Keratinocyte (primary cell): ENCODE data around the gene PLEKHM1. TPM values are rescaled to one million over a fixed set of nuclear protein-coding genes. Genes with fewer than 3 reads are reported as not detected.

Source experiments
- DNase-seq: peaks from one replicate; pipeline ENCODE4 v3.0.0-alpha.2; 2011; ENCODE audit warnings: low read depth, missing footprints, low spot score
- FAIRE-seq: peaks from 2 replicates; lab custom pipeline; 2011; peaks lifted over from hg19 to GRCh38; lab: Jason Lieb, UNC
- H2AFZ ChIP-seq: 2 replicates; pipeline ENCODE4 v1.6.0; 2012; ENCODE audit warnings: low read length, control low read depth, inconsistent platforms; ENCODE audit not compliant: control insufficient read depth
- H3K27ac ChIP-seq: 2 replicates; pipeline ENCODE4 v1.5.1; 2011; ENCODE audit warnings: low read length; ENCODE audit not compliant: control insufficient read depth, insufficient read depth
- H3K27me3 ChIP-seq: 3 replicates; pipeline ENCODE4 v1.6.0; 2011; ENCODE audit warnings: low read length; ENCODE audit not compliant: control insufficient read depth, insufficient read depth; ENCODE audit errors: extremely low read depth
- H3K36me3 ChIP-seq, 2 experiments: 2 replicates in 1 of 2; 3 replicates in 1 of 2; pipeline ENCODE4 v1.5.1; 2011; ENCODE audit warnings: low read length in 2 of 2, mild to moderate bottlenecking in 1 of 2; ENCODE audit not compliant: control insufficient read depth in 2 of 2, insufficient read depth in 2 of 2; ENCODE audit errors: extremely low read depth in 1 of 2
- H3K4me1 ChIP-seq: 3 replicates; pipeline ENCODE4 v1.5.1; 2011; ENCODE audit warnings: low read length; ENCODE audit not compliant: control insufficient read depth, insufficient read depth; ENCODE audit errors: extremely low read depth
- H3K4me2 ChIP-seq: 3 replicates; pipeline ENCODE4 v1.6.0; 2011; ENCODE audit warnings: low read depth, low read length; ENCODE audit not compliant: control insufficient read depth, insufficient read depth; ENCODE audit errors: extremely low read depth
- H3K4me3 ChIP-seq, 3 experiments: fragments of 200-600 bp in 1 of 3; sonication (generic) in 1 of 3; 2 replicates in 2 of 3; 3 replicates in 1 of 3; pipeline ENCODE4 v1.5.1; 2011 to 2016; ENCODE audit warnings: low read length in 3 of 3, mild to moderate bottlenecking in 3 of 3, control low read depth in 2 of 3, inconsistent platforms in 1 of 3, low read depth in 1 of 3, mixed read lengths in 1 of 3, mixed run types in 1 of 3, moderate library complexity in 1 of 3; ENCODE audit not compliant: control insufficient read depth in 2 of 3, insufficient read depth in 2 of 3; ENCODE audit errors: extremely low read depth in 1 of 3
- H3K79me2 ChIP-seq: 2 replicates; pipeline ENCODE4 v1.6.0; 2012; ENCODE audit warnings: low read length; ENCODE audit not compliant: control insufficient read depth, insufficient read depth
- H3K9ac ChIP-seq: 3 replicates; pipeline ENCODE4 v1.6.0; 2011; ENCODE audit warnings: low read length; ENCODE audit not compliant: control insufficient read depth, insufficient read depth; ENCODE audit errors: extremely low read depth
- H3K9me1 ChIP-seq: 3 replicates; pipeline ENCODE4 v1.6.0; 2011; ENCODE audit warnings: low read length; ENCODE audit not compliant: control insufficient read depth, insufficient read depth; ENCODE audit errors: extremely low read depth
- H3K9me3 ChIP-seq: 2 replicates; pipeline ENCODE4 v1.5.1; 2012; ENCODE audit warnings: low read depth, low read length; ENCODE audit not compliant: control insufficient read depth
- H4K20me1 ChIP-seq: 3 replicates; pipeline ENCODE4 v1.6.0; 2011; ENCODE audit warnings: low read length; ENCODE audit not compliant: control insufficient read depth, insufficient read depth; ENCODE audit errors: extremely low read depth
- EZH2 ChIP-seq: IDR thresholded peaks from one replicate; pipeline ENCODE4 v1.6.1; 2012; ENCODE audit warnings: inconsistent platforms, mild to moderate bottlenecking, low read length, moderate library complexity
- dilution Hi-C: fragments of 300-500 bp; cut with MboI; formaldehyde crosslinking; loops from one replicate; pipeline ENCODE4 v1.7.0; 2020; ENCODE audit warnings: low sequenced_read_pairs; ENCODE audit not compliant: extremely low pct_ligation_motif_present
- polyA plus RNA-seq, 5 experiments: library from polyadenylated mRNA; depleted of rRNA in 3 of 5; stranded (reverse) in 3 of 5; stranded (forward) in 1 of 5; unstranded in 1 of 5; fragments of >200 nt; gene quantifications; 1 replicate in 1 of 5; 2 replicates in 3 of 5; 3 replicates in 1 of 5; pipeline versions ENCODE4 v1.2.1 to v1.2.3, GENCODE V29; 2011 to 2012; ENCODE audit warnings: missing spikeins in 2 of 5, low read depth in 1 of 5, low replicate concordance in 1 of 5
- TF ChIP-seq, protein P1 (sequence below), 3 experiments: IDR thresholded peaks in 1 of 3; conservative IDR thresholded peaks in 1 of 3; optimal IDR thresholded peaks in 1 of 3; 2 replicates in 2 of 3; 3 replicates in 1 of 3; pipeline versions ENCODE3 to v1.5.1; 2011; ENCODE audit warnings: low read length in 3 of 3, mild to moderate bottlenecking in 3 of 3, moderate library complexity in 2 of 3, control low read depth in 1 of 3, inconsistent platforms in 1 of 3; ENCODE audit not compliant: insufficient read depth in 2 of 3; ENCODE audit errors: extremely low read depth in 1 of 3

The PLEKHM1 gene
- polyA plus RNA-seq, 1 donor (not counting 4 experiments of a cell fraction or from before 2014, with no cell fraction given), result 33.0 TPM

DNA sequence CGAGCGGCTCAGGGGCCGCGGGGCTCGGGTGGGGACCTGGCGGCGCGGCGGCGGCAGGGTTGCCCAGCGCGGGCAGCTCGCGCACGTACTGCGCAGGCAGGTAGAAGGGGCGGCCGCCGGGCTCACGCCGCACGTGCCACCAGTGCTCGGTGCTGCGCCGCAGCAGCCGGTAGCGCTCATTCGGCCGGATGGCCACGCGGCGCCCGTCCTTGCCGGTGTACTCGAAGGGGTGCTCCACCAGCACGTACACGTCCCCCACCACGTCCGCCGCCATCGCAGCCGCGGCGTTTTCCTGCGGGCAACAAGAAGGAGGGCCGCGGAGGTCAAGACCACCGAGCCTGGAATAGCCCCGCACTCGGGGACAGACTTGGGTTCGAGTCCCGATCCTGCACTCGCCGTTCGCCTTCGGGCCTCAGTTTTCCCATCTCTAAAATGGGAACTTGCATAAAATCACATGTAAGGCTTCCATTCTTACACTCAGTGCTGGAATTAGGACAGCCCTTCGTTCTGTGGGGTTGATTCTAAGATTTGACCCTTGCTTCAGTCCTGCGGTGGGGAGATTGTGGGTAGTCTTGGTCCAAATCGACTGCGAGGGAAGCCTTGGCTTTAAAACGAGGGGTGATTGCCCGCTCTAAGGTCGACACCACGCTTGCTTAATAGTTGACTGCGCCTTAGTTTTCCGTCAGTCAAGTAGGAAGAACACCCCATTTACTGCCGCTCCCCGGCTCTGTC lies 60.3 kb downstream of the PLEKHM1 start:
- no peaks in the 10 kb centered on the region for H3K9me1 ChIP-seq
- peaks cover 36% of the 10 kb centered on the region for H3K4me1 ChIP-seq
- peaks cover 0 to 5% of the 10 kb centered on the region in 2 experiments for H3K36me3 ChIP-seq
- peak overlapping the region; percentile 89 for H3K4me2 ChIP-seq
- H3K27me3 ChIP-seq, result peaks cover 12% of the 10 kb centered on the region
- dilution Hi-C loops, result no loop called here
- DNase-seq (no peak), FAIRE-seq (no peak)
- H3K9me3 ChIP-seq, result no peaks in the 10 kb centered on the region
- TF ChIP-seq EZH2, result no peak
- TF ChIP-seq, protein P1, sequence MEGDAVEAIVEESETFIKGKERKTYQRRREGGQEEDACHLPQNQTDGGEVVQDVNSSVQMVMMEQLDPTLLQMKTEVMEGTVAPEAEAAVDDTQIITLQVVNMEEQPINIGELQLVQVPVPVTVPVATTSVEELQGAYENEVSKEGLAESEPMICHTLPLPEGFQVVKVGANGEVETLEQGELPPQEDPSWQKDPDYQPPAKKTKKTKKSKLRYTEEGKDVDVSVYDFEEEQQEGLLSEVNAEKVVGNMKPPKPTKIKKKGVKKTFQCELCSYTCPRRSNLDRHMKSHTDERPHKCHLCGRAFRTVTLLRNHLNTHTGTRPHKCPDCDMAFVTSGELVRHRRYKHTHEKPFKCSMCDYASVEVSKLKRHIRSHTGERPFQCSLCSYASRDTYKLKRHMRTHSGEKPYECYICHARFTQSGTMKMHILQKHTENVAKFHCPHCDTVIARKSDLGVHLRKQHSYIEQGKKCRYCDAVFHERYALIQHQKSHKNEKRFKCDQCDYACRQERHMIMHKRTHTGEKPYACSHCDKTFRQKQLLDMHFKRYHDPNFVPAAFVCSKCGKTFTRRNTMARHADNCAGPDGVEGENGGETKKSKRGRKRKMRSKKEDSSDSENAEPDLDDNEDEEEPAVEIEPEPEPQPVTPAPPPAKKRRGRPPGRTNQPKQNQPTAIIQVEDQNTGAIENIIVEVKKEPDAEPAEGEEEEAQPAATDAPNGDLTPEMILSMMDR (optimal IDR thresholded peaks at IDR 0.05 in 1 of 3, IDR thresholded peaks at IDR 0.05 in 1 of 3, conservative IDR thresholded peaks at IDR 0.05 in 1 of 3; ENCODE audit: extremely low read depth in 1 of 3, insufficient read depth in 2 of 3, low read length in 3 of 3), result no peak
- H3K4me3 ChIP-seq, result peak overlapping the region; percentile 2 to 74 (median 64)
- no peaks in the 10 kb centered on the region for H3K79me2 ChIP-seq
- H3K27ac ChIP-seq, result peak overlapping the region; percentile 31
- peak overlapping the region; percentile 79 for H3K9ac ChIP-seq
- H2AFZ ChIP-seq, result peak overlapping the region; percentile 40
- H4K20me1 ChIP-seq, result no peaks in the 10 kb centered on the region

DNA sequence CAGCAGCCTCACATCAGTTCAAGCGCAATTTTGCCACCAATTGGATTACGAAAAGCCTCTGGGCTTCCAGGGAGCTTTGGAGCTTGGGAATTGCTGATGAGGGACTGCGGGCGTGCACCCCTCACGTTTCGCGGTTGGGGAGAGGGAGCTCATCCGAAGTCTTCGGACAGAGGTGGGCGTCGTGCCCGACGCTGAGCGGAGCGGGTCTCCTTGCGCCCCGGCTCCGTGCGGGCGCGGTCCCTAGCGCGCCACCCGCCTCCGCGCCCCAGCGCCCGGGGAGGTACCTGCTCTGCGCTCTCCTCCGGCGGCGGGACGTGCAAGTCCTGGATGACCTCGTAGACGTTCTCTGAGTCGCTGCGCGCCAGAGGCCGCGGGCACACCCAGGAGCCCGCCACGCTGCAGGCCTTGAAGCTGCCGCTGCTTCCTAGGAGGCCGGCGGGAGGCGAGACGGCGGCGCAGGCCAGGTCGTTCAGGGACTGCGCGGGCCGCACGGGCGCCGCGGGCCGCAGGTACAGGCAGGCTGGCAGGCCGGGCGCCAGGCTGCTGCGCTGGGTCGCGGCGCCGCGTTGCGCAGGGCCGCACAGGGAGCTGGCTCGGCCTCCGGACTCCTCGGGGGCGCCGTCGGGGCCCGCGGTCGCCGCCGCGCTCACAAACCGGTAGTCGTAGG lies 61.0 kb downstream of the PLEKHM1 start:
- DNase-seq (no peak), FAIRE-seq (no peak)
- peaks cover 0 to 3% of the 10 kb centered on the region in 2 experiments for H3K36me3 ChIP-seq
- H2AFZ ChIP-seq, result no peak overlapping the region
- no peaks in the 10 kb centered on the region for H3K79me2 ChIP-seq
- peak overlapping the region in 2 of 3 experiments; percentile 10 to 17 for H3K4me3 ChIP-seq
- no peak overlapping the region for H3K27ac ChIP-seq
- no peaks in the 10 kb centered on the region for H4K20me1 ChIP-seq
- H3K4me1 ChIP-seq, result peaks cover 41% of the 10 kb centered on the region
- H3K9ac ChIP-seq, result no peak overlapping the region
- peaks cover 12% of the 10 kb centered on the region for H3K27me3 ChIP-seq
- H3K4me2 ChIP-seq, result peak overlapping the region; percentile 89
- H3K9me1 ChIP-seq, result no peaks in the 10 kb centered on the region
- no peaks in the 10 kb centered on the region for H3K9me3 ChIP-seq
- TF ChIP-seq EZH2, result no peak
- TF ChIP-seq, protein P1 (optimal IDR thresholded peaks at IDR 0.05 in 1 of 3, IDR thresholded peaks at IDR 0.05 in 1 of 3, conservative IDR thresholded peaks at IDR 0.05 in 1 of 3; ENCODE audit: extremely low read depth in 1 of 3, insufficient read depth in 2 of 3, low read length in 3 of 3), result no peak
- dilution Hi-C loops, result no loop called here
